K562 (cell line): Measurements from ENCODE around the gene KLK5. TPM values are rescaled to one million over a fixed set of nuclear protein-coding genes. Genes with fewer than 3 reads are reported as not detected.

Experiments
- CC2D1A ChIP-seq: fragments of 450-650 bp; IDR thresholded peaks from 2 replicates; pipeline ENCODE4 v1.6.1; 2017; ENCODE audit warnings: mild to moderate bottlenecking
- CREB1 ChIP-seq, 2 experiments: sonication (generic) in 1 of 2; formaldehyde crosslinking in 1 of 2; IDR thresholded peaks; 2 replicates each; pipeline versions ENCODE4 v1.6.1 to v1.8.0; 2012 to 2022; ENCODE audit warnings: inconsistent platforms in 1 of 2, mild to moderate bottlenecking in 1 of 2, missing genetic modification reagents in 1 of 2, moderate library complexity in 1 of 2
- E2F3 ChIP-seq: fragments of 250-450 bp; sonication (Bioruptor Pico); IDR thresholded peaks from 2 replicates; pipeline ENCODE4 v1.4.0; 2020; ENCODE audit warnings: mild to moderate bottlenecking
- ELF2 ChIP-seq: fragments of 250-450 bp; sonication (Bioruptor Pico); IDR thresholded peaks from 2 replicates; pipeline ENCODE4 v1.5.0; 2021; ENCODE audit warnings: mild to moderate bottlenecking
- GABPB1 ChIP-seq: sonication (generic); formaldehyde crosslinking; IDR thresholded peaks from 2 replicates; pipeline ENCODE4 v1.8.0; 2022; ENCODE audit warnings: mild to moderate bottlenecking, missing genetic modification reagents
- MAZ ChIP-seq, 2 experiments: fragments of 450-650 bp in 1 of 2; sonication (generic) in 1 of 2; formaldehyde crosslinking; IDR thresholded peaks in 1 of 2; conservative IDR thresholded peaks in 1 of 2; 2 replicates each; pipeline versions ENCODE4 v1.4.0 to v1.5.0; 2020; ENCODE audit warnings: mild to moderate bottlenecking in 1 of 2, missing genetic modification reagents in 1 of 2
- RCOR1 ChIP-seq, 2 experiments: IDR thresholded peaks; 2 replicates each; pipeline ENCODE4 v1.6.1; 2012; ENCODE audit warnings: low read depth in 2 of 2, low read length in 2 of 2, borderline replicate concordance in 1 of 2, improper control_type of control experiment in 1 of 2
- ZFX ChIP-seq: sonication (generic); formaldehyde crosslinking; IDR thresholded peaks from 2 replicates; pipeline ENCODE4 v1.8.0; 2022; ENCODE audit warnings: mild to moderate bottlenecking, missing genetic modification reagents, moderate library complexity
- ZNF408 ChIP-seq: fragments of 250-450 bp; sonication (Bioruptor Pico); IDR thresholded peaks from 2 replicates; pipeline ENCODE4 v1.4.0; 2020; ENCODE audit warnings: low read depth, mild to moderate bottlenecking, moderate library complexity
- ZNF785 ChIP-seq: fragments of 250-450 bp; sonication (Bioruptor Pico); IDR thresholded peaks from 2 replicates; pipeline ENCODE4 v1.4.0; 2020; ENCODE audit warnings: mild to moderate bottlenecking
- polyA plus RNA-seq, 8 experiments: library from polyadenylated mRNA; depleted of rRNA in 4 of 8; stranded (reverse) in 5 of 8; unstranded in 3 of 8; fragments of >200 nt; fragmentation: Nextera tagmentation in 2 of 8; fragmentation: Illumina TruSeq in 1 of 8; extraction: Ambion mirVana in 2 of 8; extraction: Trizol in 1 of 8; gene quantifications; 2 replicates each; pipeline versions ENCODE4 v1.2.1 to v1.2.3, GENCODE V29; 2011 to 2014; ENCODE audit warnings: inconsistent platforms in 1 of 8, missing spikeins in 1 of 8
- total RNA-seq, 7 experiments: library from RNA; depleted of rRNA in 6 of 7; stranded (reverse); fragments of >200 nt in 6 of 7; fragmentation: Illumina TruSeq in 2 of 7; extraction: Trizol in 2 of 7; gene quantifications; 2 replicates each; pipeline versions ENCODE4 v1.2.1 to v1.2.3, GENCODE V29; 2011 to 2021; ENCODE audit warnings: low replicate concordance in 1 of 7
- TF ChIP-seq, protein P1 (sequence below): fragments of 450-650 bp; IDR thresholded peaks from 2 replicates; pipeline ENCODE4 v1.6.1; 2018; ENCODE audit not compliant: partially characterized antibody
- TF ChIP-seq, protein P2 (sequence below): fragments of 450-650 bp; IDR thresholded peaks from 2 replicates; pipeline ENCODE4 v1.6.1; 2017; ENCODE audit warnings: antibody characterized with exemption
- TF ChIP-seq, protein P3 (sequence below), 2 experiments: fragments of 450-650 bp; formaldehyde crosslinking in 1 of 2; IDR thresholded peaks; 2 replicates each; pipeline versions ENCODE4 v1.4.0 to v1.6.1; 2014 to 2020; ENCODE audit warnings: mild to moderate bottlenecking in 2 of 2, borderline replicate concordance in 1 of 2, low read depth in 1 of 2

The KLK5 gene
- total and polyA plus RNA-seq, 9 of the 15 experiments (the other 6 are each of a cell fraction or from before 2014, with no cell fraction given), result not detected

DNA sequence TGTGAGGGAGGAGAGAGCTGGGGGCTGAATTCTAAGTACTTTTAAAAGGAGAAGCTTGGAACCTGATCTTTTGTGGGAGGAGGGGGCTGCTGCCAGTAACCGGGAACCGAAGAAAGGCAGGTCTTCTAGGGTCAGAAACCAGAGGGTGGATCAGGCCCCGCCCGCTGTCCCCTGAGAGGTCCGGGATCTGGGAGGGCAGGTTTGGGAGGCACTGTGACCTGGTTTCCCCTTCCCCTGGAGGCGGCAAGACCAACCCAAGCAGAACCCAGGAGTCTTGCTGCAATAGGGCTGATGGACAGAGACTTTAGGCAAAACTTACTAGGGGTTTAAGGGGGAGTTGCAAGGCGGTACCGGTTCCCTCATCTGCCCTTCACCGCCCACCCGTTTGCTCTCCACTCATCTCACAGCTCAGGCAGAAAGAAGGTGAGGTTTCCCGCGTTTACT, 49.3 kb upstream of the KLK5 start (continued):
- TF ChIP-seq ELF2 (CRISPR knock-in tag) (0 out of 2 replicates have a peak, but pooled peaks have one; percentile 31), ZNF785 (CRISPR knock-in tag) (no peak), CREB1 (IDR thresholded peaks at IDR 0.05) (no peak), CREB1 (CRISPR knock-in tag; IDR thresholded peaks at IDR 0.05) (no peak), ZNF408 (CRISPR knock-in tag) (no peak), ZFX (no peak), MAZ (CRISPR knock-in tag; conservative IDR thresholded peaks at IDR 0.05 in 1 of 2, IDR thresholded peaks at IDR 0.05 in 1 of 2) (0 out of 4 replicates have a peak, but pooled peaks of 1 of the 2 experiments have one; percentile 37), CC2D1A (peak; percentile 92), RCOR1 (IDR thresholded peaks at IDR 0.05; ENCODE audit: borderline replicate concordance in 1 of 2, low read depth in 2 of 2, low read length in 2 of 2) (no peak), E2F3 (CRISPR knock-in tag) (no peak), GABPB1 (no peak)
- TF ChIP-seq, protein P1, sequence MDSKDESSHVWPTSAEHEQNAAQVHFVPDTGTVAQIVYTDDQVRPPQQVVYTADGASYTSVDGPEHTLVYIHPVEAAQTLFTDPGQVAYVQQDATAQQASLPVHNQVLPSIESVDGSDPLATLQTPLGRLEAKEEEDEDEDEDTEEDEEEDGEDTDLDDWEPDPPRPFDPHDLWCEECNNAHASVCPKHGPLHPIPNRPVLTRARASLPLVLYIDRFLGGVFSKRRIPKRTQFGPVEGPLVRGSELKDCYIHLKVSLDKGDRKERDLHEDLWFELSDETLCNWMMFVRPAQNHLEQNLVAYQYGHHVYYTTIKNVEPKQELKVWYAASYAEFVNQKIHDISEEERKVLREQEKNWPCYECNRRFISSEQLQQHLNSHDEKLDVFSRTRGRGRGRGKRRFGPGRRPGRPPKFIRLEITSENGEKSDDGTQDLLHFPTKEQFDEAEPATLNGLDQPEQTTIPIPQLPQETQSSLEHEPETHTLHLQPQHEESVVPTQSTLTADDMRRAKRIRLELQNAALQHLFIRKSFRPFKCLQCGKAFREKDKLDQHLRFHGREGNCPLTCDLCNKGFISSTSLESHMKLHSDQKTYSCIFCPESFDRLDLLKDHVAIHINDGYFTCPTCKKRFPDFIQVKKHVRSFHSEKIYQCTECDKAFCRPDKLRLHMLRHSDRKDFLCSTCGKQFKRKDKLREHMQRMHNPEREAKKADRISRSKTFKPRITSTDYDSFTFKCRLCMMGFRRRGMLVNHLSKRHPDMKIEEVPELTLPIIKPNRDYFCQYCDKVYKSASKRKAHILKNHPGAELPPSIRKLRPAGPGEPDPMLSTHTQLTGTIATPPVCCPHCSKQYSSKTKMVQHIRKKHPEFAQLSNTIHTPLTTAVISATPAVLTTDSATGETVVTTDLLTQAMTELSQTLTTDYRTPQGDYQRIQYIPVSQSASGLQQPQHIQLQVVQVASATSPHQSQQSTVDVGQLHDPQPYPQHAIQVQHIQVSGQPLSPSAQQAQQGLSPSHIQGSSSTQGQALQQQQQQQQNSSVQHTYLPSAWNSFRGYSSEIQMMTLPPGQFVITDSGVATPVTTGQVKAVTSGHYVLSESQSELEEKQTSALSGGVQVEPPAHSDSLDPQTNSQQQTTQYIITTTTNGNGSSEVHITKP, result peak; percentile 87
- TF ChIP-seq, protein P2, sequence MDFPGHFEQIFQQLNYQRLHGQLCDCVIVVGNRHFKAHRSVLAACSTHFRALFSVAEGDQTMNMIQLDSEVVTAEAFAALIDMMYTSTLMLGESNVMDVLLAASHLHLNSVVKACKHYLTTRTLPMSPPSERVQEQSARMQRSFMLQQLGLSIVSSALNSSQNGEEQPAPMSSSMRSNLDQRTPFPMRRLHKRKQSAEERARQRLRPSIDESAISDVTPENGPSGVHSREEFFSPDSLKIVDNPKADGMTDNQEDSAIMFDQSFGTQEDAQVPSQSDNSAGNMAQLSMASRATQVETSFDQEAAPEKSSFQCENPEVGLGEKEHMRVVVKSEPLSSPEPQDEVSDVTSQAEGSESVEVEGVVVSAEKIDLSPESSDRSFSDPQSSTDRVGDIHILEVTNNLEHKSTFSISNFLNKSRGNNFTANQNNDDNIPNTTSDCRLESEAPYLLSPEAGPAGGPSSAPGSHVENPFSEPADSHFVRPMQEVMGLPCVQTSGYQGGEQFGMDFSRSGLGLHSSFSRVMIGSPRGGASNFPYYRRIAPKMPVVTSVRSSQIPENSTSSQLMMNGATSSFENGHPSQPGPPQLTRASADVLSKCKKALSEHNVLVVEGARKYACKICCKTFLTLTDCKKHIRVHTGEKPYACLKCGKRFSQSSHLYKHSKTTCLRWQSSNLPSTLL, result peak; percentile 90
- TF ChIP-seq, protein P3, sequence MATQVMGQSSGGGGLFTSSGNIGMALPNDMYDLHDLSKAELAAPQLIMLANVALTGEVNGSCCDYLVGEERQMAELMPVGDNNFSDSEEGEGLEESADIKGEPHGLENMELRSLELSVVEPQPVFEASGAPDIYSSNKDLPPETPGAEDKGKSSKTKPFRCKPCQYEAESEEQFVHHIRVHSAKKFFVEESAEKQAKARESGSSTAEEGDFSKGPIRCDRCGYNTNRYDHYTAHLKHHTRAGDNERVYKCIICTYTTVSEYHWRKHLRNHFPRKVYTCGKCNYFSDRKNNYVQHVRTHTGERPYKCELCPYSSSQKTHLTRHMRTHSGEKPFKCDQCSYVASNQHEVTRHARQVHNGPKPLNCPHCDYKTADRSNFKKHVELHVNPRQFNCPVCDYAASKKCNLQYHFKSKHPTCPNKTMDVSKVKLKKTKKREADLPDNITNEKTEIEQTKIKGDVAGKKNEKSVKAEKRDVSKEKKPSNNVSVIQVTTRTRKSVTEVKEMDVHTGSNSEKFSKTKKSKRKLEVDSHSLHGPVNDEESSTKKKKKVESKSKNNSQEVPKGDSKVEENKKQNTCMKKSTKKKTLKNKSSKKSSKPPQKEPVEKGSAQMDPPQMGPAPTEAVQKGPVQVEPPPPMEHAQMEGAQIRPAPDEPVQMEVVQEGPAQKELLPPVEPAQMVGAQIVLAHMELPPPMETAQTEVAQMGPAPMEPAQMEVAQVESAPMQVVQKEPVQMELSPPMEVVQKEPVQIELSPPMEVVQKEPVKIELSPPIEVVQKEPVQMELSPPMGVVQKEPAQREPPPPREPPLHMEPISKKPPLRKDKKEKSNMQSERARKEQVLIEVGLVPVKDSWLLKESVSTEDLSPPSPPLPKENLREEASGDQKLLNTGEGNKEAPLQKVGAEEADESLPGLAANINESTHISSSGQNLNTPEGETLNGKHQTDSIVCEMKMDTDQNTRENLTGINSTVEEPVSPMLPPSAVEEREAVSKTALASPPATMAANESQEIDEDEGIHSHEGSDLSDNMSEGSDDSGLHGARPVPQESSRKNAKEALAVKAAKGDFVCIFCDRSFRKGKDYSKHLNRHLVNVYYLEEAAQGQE (IDR thresholded peaks at IDR 0.05; ENCODE audit: borderline replicate concordance), result no peak
- TF ChIP-seq, protein P3 (CRISPR knock-in tag; IDR thresholded peaks at IDR 0.05; ENCODE audit: low read depth), result no peak
